WTC11 (cell line): ENCODE results near the gene TST. TPM values are rescaled to one million over a fixed set of nuclear protein-coding genes. Genes with fewer than 3 reads are reported as not detected.

Experiments used
- ATAC-seq: fragments of 200-7000 bp; cut with Tn5 transposase; 2 replicates; pipeline ENCODE4 v1.10.0; 2021; ENCODE audit warnings: mild to moderate bottlenecking, moderate library complexity
- CTCF ChIA-PET: fragments of 300-600 bp; sonication (Branson Sonifier 250); formaldehyde crosslinking; loops from one replicate; lab custom pipeline; 2021; ENCODE audit warnings: antibody characterized with exemption; lab: Charles Lee
- POLR2A ChIA-PET: fragments of 350-600 bp; sonication (Branson Sonifier 250); formaldehyde crosslinking; loops from one replicate; lab custom pipeline; 2021; ENCODE audit warnings: antibody characterized with exemption; lab: Charles Lee
- DNase-seq: peaks from one replicate; pipeline ENCODE4 v3.0.0; 2021; ENCODE audit warnings: low spot score
- H3K27ac Mint-ChIP-seq: 2 replicates; pipeline ENCODE4 v1.8.0; 2021; ENCODE audit warnings: mixed read lengths
- H3K27me3 Mint-ChIP-seq: 2 replicates; pipeline ENCODE4 v1.8.0; 2021; ENCODE audit warnings: low read depth, mild to moderate bottlenecking, moderate library complexity, mixed read lengths
- H3K36me3 Mint-ChIP-seq: 2 replicates; pipeline ENCODE4 v1.8.0; 2021; ENCODE audit warnings: mixed read lengths
- H3K4me1 Mint-ChIP-seq: 2 replicates; pipeline ENCODE4 v1.8.0; 2022; ENCODE audit warnings: mixed read lengths
- H3K4me3 Mint-ChIP-seq: 2 replicates; pipeline ENCODE4 v1.8.0; 2021; ENCODE audit warnings: mild to moderate bottlenecking, moderate library complexity, mixed read lengths
- H3K9me3 Mint-ChIP-seq: 2 replicates; pipeline ENCODE4 v1.8.0; 2021; ENCODE audit warnings: mixed read lengths
- ARID4B ChIP-seq: sonication (generic); formaldehyde crosslinking; IDR thresholded peaks from 2 replicates; pipeline ENCODE4 v1.8.0; 2023; ENCODE audit warnings: missing genetic modification reagents, mild to moderate bottlenecking, borderline replicate concordance
- CREB1 ChIP-seq: sonication (generic); formaldehyde crosslinking; IDR thresholded peaks from 2 replicates; pipeline ENCODE4 v1.8.0; 2023; ENCODE audit warnings: mild to moderate bottlenecking, missing genetic modification reagents
- CTCF ChIP-seq: fragments of 200-600 bp; IDR thresholded peaks from 2 replicates; pipeline ENCODE4 v1.8.0; 2022; ENCODE audit warnings: antibody characterized with exemption
- ELF4 ChIP-seq: sonication (generic); formaldehyde crosslinking; IDR thresholded peaks from 2 replicates; pipeline ENCODE4 v1.8.1; 2022; ENCODE audit warnings: low read depth, mild to moderate bottlenecking, moderate library complexity, missing genetic modification reagents
- EMX1 ChIP-seq: fragments of 250-450 bp; sonication (Bioruptor Pico); IDR thresholded peaks from 2 replicates; pipeline ENCODE4 v1.8.0; 2021; ENCODE audit warnings: mild to moderate bottlenecking
- ESRRA ChIP-seq: sonication (generic); formaldehyde crosslinking; IDR thresholded peaks from 2 replicates; pipeline ENCODE4 v1.8.1; 2022; ENCODE audit warnings: mild to moderate bottlenecking, missing genetic modification reagents, borderline replicate concordance
- FOXP1 ChIP-seq: sonication (generic); formaldehyde crosslinking; IDR thresholded peaks from 2 replicates; pipeline ENCODE4 v1.8.0; 2022; ENCODE audit warnings: missing genetic modification reagents, mild to moderate bottlenecking, moderate library complexity, borderline replicate concordance
- HMGA2 ChIP-seq: fragments of 250-450 bp; sonication (Bioruptor Pico); IDR thresholded peaks from 2 replicates; pipeline ENCODE4 v1.4.0; 2021; ENCODE audit warnings: mild to moderate bottlenecking, moderate library complexity
- IRF2 ChIP-seq: sonication (generic); formaldehyde crosslinking; IDR thresholded peaks from 2 replicates; pipeline ENCODE4 v1.8.0; 2022; ENCODE audit warnings: low read depth, missing genetic modification reagents, borderline replicate concordance
- MYBL2 ChIP-seq: sonication (generic); formaldehyde crosslinking; IDR thresholded peaks from 2 replicates; pipeline ENCODE4 v1.8.1; 2023; ENCODE audit warnings: mild to moderate bottlenecking, moderate library complexity, missing genetic modification reagents
- NR2C2 ChIP-seq: sonication (generic); formaldehyde crosslinking; IDR thresholded peaks from 2 replicates; pipeline ENCODE4 v1.8.0; 2022; ENCODE audit warnings: mild to moderate bottlenecking, missing genetic modification reagents
- PREB ChIP-seq: sonication (generic); formaldehyde crosslinking; IDR thresholded peaks from 2 replicates; pipeline ENCODE4 v1.8.1; 2022; ENCODE audit warnings: mild to moderate bottlenecking, missing genetic modification reagents, moderate library complexity, borderline replicate concordance
- PRRX2 ChIP-seq: fragments of 250-450 bp; sonication (Bioruptor Pico); IDR thresholded peaks from 2 replicates; pipeline ENCODE4 v1.8.0; 2021; ENCODE audit warnings: mild to moderate bottlenecking
- RORB ChIP-seq: fragments of 250-450 bp; sonication (Bioruptor Pico); IDR thresholded peaks from 2 replicates; pipeline ENCODE4 v1.9.0; 2021; ENCODE audit warnings: mild to moderate bottlenecking
- ZNF281 ChIP-seq: sonication (generic); formaldehyde crosslinking; IDR thresholded peaks from 2 replicates; pipeline ENCODE4 v1.8.0; 2023; ENCODE audit warnings: mild to moderate bottlenecking, missing genetic modification reagents
- ZNF317 ChIP-seq: sonication (generic); formaldehyde crosslinking; IDR thresholded peaks from 2 replicates; pipeline ENCODE4 v1.8.1; 2023; ENCODE audit warnings: low read depth, mild to moderate bottlenecking, moderate library complexity, missing genetic modification reagents, borderline replicate concordance
- ZNF423 ChIP-seq: fragments of 250-450 bp; sonication (Bioruptor Pico); IDR thresholded peaks from 2 replicates; pipeline ENCODE4 v2.1.2; 2022; ENCODE audit warnings: mild to moderate bottlenecking, moderate library complexity
- total RNA-seq: library from RNA; stranded (reverse); gene quantifications from 3 replicates; pipeline ENCODE4 v1.2.3, GENCODE V29; 2021
- TF ChIP-seq, protein P1 (sequence below): sonication (generic); formaldehyde crosslinking; IDR thresholded peaks from 2 replicates; pipeline ENCODE4 v1.8.0; 2022; ENCODE audit warnings: missing genetic modification reagents

The TST gene
- total RNA-seq, 1 experiment from 2014 or later = 24.4 TPM

DNA sequence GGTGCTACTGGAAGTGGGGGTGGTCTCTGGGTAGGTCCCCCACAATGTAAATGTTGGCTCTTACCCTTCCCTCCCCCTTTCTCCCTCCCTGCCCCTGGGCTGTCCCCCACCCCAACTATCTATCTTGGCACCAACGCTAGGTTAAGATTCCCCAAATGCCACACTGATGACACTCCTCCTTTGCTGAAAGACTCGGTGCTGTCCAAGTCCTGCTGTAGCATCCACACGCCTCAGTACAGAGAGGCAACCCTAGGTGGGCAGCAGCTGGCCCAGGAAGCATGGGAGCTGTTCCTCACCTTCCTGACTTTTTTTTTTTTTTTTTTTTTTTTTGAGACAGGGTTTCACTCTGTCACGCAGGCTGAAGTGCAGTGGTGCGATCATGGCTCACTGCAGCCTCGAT is 28.9 kb upstream of the TST start:
- no peak overlapping the region for H3K4me3 Mint-ChIP-seq
- no peak for ATAC-seq
- POLR2A ChIA-PET = interaction anchor here (0.5 kb wide), 1 partner anchor 13 kb away, joined by 3 read pairs; no protein-coding TSS in a partner anchor
- CTCF ChIA-PET = interaction anchor here (0.6 to 1.3 kb wide), 3 partner anchors 27 to 587 kb away, joined by 3 to 5 read pairs (median 4); no protein-coding TSS in a partner anchor
- DNase-seq = no peak
- H3K36me3 Mint-ChIP-seq = no peaks in the 10 kb centered on the region
- TF ChIP-seq PREB (CRISPR knock-in tag) (no peak), RORB (CRISPR knock-in tag) (no peak), ZNF423 (CRISPR knock-in tag) (no peak), FOXP1 (CRISPR knock-in tag) (no peak), ELF4 (CRISPR knock-in tag) (no peak), ESRRA (CRISPR knock-in tag) (no peak), CREB1 (CRISPR knock-in tag) (no peak), HMGA2 (no peak)
- H3K9me3 Mint-ChIP-seq = no peaks in the 10 kb centered on the region
- H3K27ac Mint-ChIP-seq = no peak overlapping the region
- H3K27me3 Mint-ChIP-seq = peaks cover 12% of the 10 kb centered on the region
- peaks cover 14% of the 10 kb centered on the region for H3K4me1 Mint-ChIP-seq

- H3K4me3 Mint-ChIP-seq = no peak overlapping the region
- ATAC-seq (no peak), DNase-seq (no peak)
- ChIA-PET CTCF (interaction anchor here (0.5 to 3.2 kb wide), 10 partner anchors 10 to 212 kb away, joined by 3 to 21 read pairs (median 6); partner anchors contain the start of genes IL2RB, MPST and TST), POLR2A (no interaction called here)
- H3K27me3 Mint-ChIP-seq = peaks cover 15% of the 10 kb centered on the region
- H3K9me3 Mint-ChIP-seq = no peaks in the 10 kb centered on the region
- peaks cover 9% of the 10 kb centered on the region; the same call in 1 of the 2 replicates for H3K4me1 Mint-ChIP-seq
- H3K36me3 Mint-ChIP-seq = no peaks in the 10 kb centered on the region
- TF ChIP-seq EMX1 (CRISPR knock-in tag) (no peak), ZNF423 (CRISPR knock-in tag) (no peak), ZNF281 (no peak), ARID4B (CRISPR knock-in tag) (no peak), HMGA2 (no peak), PRRX2 (CRISPR knock-in tag) (no peak), NR2C2 (CRISPR knock-in tag) (no peak), MYBL2 (no peak), CTCF (no peak), ZNF317 (no peak), IRF2 (CRISPR knock-in tag) (no peak)
- TF ChIP-seq, protein P1, sequence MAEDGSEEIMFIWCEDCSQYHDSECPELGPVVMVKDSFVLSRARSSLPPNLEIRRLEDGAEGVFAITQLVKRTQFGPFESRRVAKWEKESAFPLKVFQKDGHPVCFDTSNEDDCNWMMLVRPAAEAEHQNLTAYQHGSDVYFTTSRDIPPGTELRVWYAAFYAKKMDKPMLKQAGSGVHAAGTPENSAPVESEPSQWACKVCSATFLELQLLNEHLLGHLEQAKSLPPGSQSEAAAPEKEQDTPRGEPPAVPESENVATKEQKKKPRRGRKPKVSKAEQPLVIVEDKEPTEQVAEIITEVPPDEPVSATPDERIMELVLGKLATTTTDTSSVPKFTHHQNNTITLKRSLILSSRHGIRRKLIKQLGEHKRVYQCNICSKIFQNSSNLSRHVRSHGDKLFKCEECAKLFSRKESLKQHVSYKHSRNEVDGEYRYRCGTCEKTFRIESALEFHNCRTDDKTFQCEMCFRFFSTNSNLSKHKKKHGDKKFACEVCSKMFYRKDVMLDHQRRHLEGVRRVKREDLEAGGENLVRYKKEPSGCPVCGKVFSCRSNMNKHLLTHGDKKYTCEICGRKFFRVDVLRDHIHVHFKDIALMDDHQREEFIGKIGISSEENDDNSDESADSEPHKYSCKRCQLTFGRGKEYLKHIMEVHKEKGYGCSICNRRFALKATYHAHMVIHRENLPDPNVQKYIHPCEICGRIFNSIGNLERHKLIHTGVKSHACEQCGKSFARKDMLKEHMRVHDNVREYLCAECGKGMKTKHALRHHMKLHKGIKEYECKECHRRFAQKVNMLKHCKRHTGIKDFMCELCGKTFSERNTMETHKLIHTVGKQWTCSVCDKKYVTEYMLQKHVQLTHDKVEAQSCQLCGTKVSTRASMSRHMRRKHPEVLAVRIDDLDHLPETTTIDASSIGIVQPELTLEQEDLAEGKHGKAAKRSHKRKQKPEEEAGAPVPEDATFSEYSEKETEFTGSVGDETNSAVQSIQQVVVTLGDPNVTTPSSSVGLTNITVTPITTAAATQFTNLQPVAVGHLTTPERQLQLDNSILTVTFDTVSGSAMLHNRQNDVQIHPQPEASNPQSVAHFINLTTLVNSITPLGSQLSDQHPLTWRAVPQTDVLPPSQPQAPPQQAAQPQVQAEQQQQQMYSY (CRISPR knock-in tag) = no peak
- H3K27ac Mint-ChIP-seq = no peak overlapping the region
Observed at GRCh38 chr22:37047006-37047405, 27.8 kb upstream of the TST start.
